ENCODE measurements around the gene ARPC1A. TPM values are rescaled to one million over a fixed set of nuclear protein-coding genes. Genes with fewer than 3 reads are reported as not detected.

Gene ARPC1A
- total and polyA plus RNA-seq, 2 of the 8 experiments (the other 6 are each of a cell fraction or from before 2014, with no cell fraction given), result 123 to 155 TPM

- Histone ChIP-seq H4K5ac (ENCODE audit: insufficient read length, low read depth, low read length) (no peak overlapping the region), H2BK15ac (ENCODE audit: low read length) (no peak overlapping the region), H3K9ac (replicated peaks in 1 of 4; ENCODE audit: extremely low read depth in 1 of 4, low read depth in 3 of 4, low read length in 3 of 4) (peak overlapping the region in 2 of 4 experiments; percentile 61 to 62; a peak in 2 of 7 replicates), H2AK5ac (ENCODE audit: low read depth, low read length) (no peak overlapping the region), H3K14ac (ENCODE audit: insufficient read length) (no peak overlapping the region), H3K56ac (replicated peaks; ENCODE audit: insufficient read length, low read depth, low read length) (no peak overlapping the region), H4K91ac (replicated peaks; ENCODE audit: insufficient read length, low read length) (no peak overlapping the region), H3K79me1 (ENCODE audit: low read depth, low read length) (no peaks in the 10 kb centered on the region), H3K18ac (ENCODE audit: extremely low read depth, low read length) (no peak overlapping the region), H2BK5ac (ENCODE audit: low read depth, low read length) (0 out of 2 replicates have a peak overlapping the region, but pooled peaks have one; percentile 90), H3K9me3 (ENCODE audit: insufficient read depth in 2 of 2, low read depth in 1 of 2, low read length in 1 of 2) (no peaks in the 10 kb centered on the region), H3K4me3 (ENCODE audit: extremely low read depth in 1 of 4, insufficient read depth in 2 of 4, low read depth in 3 of 4, low read length in 4 of 4) (peak overlapping the region; percentile 31 to 70 (median 62); a peak in 7 of 8 replicates), H3K23me2 (ENCODE audit: low read depth, low read length) (peaks cover 4% of the 10 kb centered on the region; the same call in 1 of the 2 replicates), H3K27me3 (replicated peaks in 1 of 4; ENCODE audit: control insufficient read depth in 3 of 4, extremely low read depth in 1 of 4, insufficient read depth in 3 of 4, low read length in 3 of 4) (no peaks in the 10 kb centered on the region), H2BK20ac (ENCODE audit: low read length) (no peak overlapping the region), H4K20me1 (replicated peaks in 1 of 2; ENCODE audit: control insufficient read depth in 1 of 2, insufficient read depth in 2 of 2, low read length in 2 of 2) (peaks cover 8 to 9% of the 10 kb centered on the region in 2 experiments), H4K8ac (ENCODE audit: extremely low read depth, insufficient read depth, low read length) (no peak overlapping the region), H3K4ac (replicated peaks; ENCODE audit: insufficient read length, low read depth, low read length) (no peak overlapping the region), H3K27ac (ENCODE audit: low read depth, low read length) (no peak overlapping the region), H3K4me1 (replicated peaks in 1 of 4; ENCODE audit: control insufficient read depth in 3 of 4, insufficient read depth in 4 of 4, low read length in 3 of 4) (peaks cover 2 to 12% (median 5%) of the 10 kb centered on the region in 4 experiments; a peak in 6 of 7 replicates), H2BK12ac (ENCODE audit: low read depth, low read length) (no peak overlapping the region), H3K23ac (ENCODE audit: insufficient read length) (no peak overlapping the region), H3K4me2 (ENCODE audit: insufficient read depth in 1 of 2, low read depth in 2 of 2, low read length in 2 of 2) (peak overlapping the region; percentile 55 to 84), H3K36me3 (ENCODE audit: control insufficient read depth in 2 of 4, insufficient read depth in 4 of 4, low read length in 3 of 4) (peaks cover 6 to 48% (median 22%) of the 10 kb centered on the region in 4 experiments), H2BK120ac (replicated peaks; ENCODE audit: low read depth, low read length) (no peak overlapping the region), H2AFZ (ENCODE audit: low read length) (no peak overlapping the region; the same call in 1 of the 2 replicates), H3K79me2 (ENCODE audit: control insufficient read depth in 1 of 2, insufficient read depth in 2 of 2, low read length in 2 of 2) (no peaks in the 10 kb centered on the region)
- no peak for FAIRE-seq
- WGBS, 2 experiments (ENCODE audit: extremely low coverage in 1 of 2, insufficient coverage in 1 of 2, insufficient read length in 1 of 2, insufficient replicate concordance in 2 of 2, low coverage in 1 of 2, low lambda C conversion rate in 2 of 2, missing lambda C conversion rate in 1 of 2), result 82% methylated on average over 8 of the region's 8 CpGs; no CpG with 5 or more reads in 1 of the 2 experiments
- CTCF ChIA-PET (ENCODE audit: partially characterized antibody), result interaction anchor here (1.0 to 7.1 kb wide), 5 partner anchors 15 to 78 kb away, joined by 3 to 40 read pairs (median 5); partner anchors contain the start of gene BUD31
- no peak for DNase-seq (ENCODE audit: low read depth in 1 of 2, low spot score in 2 of 2)
- POLR2A ChIA-PET (ENCODE audit: partially characterized antibody), result interaction anchor here (0.9 to 7.9 kb wide), 9 partner anchors 9 to 47 kb away, joined by 3 to 150 read pairs (median 18); partner anchors contain the start of genes ARPC1B, BUD31, CPSF4 and PDAP1
- TF ChIP-seq ZNF274 (IDR thresholded peaks at IDR 0.05; ENCODE audit: borderline replicate concordance, extremely low read depth, low read length) (no peak), RBBP5 (IDR thresholded peaks at IDR 0.05; ENCODE audit: borderline replicate concordance, low read depth, low read length) (no peak), NRF1 (IDR thresholded peaks at IDR 0.05; ENCODE audit: low read depth, low read length) (no peak), YY1 (IDR thresholded peaks at IDR 0.05; ENCODE audit: low read depth, low read length) (no peak), CHD2 (IDR thresholded peaks at IDR 0.05; ENCODE audit: low read length) (no peak), SIRT6 (IDR thresholded peaks at IDR 0.05; ENCODE audit: low read length) (no peak), CBX5 (IDR thresholded peaks at IDR 0.05; ENCODE audit: low read depth, low read length) (no peak), TEAD4 (IDR thresholded peaks at IDR 0.05; ENCODE audit: low read depth, low read length) (no peak), POLR2AphosphoS5 (IDR thresholded peaks at IDR 0.05; ENCODE audit: low read depth, low read length) (no peak)
These were observed 66.3 kb downstream of the ARPC1A start for GRCh38 chr7:99392046-99392445.
